ENCODE data around the gene TOM1L1.

The TOM1L1 gene

GRCh38 chr17:54900457-54901229 lies at the start of gene TOM1L1:
TSS of gene TOM1L1 (plus strand) at chr17:54900852. CDS start at chr17:54900866, 14 bp downstream.
- in situ Hi-C loops (cut with MboI; ENCODE audit: low pct_unique_long_range_greater_than_20kb, low sequenced_read_pairs, unreplicated experiment) = no loop called here
- peak; percentile 40 for DNase-seq (ENCODE audit: low spot score)
- TF ChIP-seq, protein P1, sequence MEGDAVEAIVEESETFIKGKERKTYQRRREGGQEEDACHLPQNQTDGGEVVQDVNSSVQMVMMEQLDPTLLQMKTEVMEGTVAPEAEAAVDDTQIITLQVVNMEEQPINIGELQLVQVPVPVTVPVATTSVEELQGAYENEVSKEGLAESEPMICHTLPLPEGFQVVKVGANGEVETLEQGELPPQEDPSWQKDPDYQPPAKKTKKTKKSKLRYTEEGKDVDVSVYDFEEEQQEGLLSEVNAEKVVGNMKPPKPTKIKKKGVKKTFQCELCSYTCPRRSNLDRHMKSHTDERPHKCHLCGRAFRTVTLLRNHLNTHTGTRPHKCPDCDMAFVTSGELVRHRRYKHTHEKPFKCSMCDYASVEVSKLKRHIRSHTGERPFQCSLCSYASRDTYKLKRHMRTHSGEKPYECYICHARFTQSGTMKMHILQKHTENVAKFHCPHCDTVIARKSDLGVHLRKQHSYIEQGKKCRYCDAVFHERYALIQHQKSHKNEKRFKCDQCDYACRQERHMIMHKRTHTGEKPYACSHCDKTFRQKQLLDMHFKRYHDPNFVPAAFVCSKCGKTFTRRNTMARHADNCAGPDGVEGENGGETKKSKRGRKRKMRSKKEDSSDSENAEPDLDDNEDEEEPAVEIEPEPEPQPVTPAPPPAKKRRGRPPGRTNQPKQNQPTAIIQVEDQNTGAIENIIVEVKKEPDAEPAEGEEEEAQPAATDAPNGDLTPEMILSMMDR (IDR thresholded peaks at IDR 0.05; ENCODE audit: extremely low read depth, insufficient read depth, missing control alignments) = no peak

DNA sequence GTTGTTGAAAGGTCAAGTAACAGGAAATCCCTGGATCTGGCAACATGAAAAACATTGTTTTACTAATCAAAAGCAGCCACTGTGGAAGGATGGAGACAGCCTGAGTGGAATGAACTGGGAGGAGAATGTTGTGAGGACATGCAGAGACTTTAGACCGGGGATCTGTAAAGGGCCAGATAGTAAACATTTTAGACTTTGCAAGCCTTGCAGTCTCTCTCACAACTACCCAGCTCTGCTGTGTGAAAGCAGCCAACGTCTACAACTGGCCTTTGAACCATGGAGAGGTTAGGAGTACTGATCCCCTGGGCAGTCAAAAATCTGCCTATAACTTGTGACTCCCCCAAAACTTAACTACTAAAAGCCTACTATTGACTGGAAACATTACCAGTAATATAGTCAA lies 41.5 kb upstream of the TOM1L1 start:
- in situ Hi-C loops (cut with MboI; ENCODE audit: low pct_unique_long_range_greater_than_20kb, low sequenced_read_pairs, unreplicated experiment) = no loop called here
- no peak for DNase-seq (ENCODE audit: low spot score)
- TF ChIP-seq, protein P1 (IDR thresholded peaks at IDR 0.05; ENCODE audit: extremely low read depth, insufficient read depth, missing control alignments) = no peak

DNA sequence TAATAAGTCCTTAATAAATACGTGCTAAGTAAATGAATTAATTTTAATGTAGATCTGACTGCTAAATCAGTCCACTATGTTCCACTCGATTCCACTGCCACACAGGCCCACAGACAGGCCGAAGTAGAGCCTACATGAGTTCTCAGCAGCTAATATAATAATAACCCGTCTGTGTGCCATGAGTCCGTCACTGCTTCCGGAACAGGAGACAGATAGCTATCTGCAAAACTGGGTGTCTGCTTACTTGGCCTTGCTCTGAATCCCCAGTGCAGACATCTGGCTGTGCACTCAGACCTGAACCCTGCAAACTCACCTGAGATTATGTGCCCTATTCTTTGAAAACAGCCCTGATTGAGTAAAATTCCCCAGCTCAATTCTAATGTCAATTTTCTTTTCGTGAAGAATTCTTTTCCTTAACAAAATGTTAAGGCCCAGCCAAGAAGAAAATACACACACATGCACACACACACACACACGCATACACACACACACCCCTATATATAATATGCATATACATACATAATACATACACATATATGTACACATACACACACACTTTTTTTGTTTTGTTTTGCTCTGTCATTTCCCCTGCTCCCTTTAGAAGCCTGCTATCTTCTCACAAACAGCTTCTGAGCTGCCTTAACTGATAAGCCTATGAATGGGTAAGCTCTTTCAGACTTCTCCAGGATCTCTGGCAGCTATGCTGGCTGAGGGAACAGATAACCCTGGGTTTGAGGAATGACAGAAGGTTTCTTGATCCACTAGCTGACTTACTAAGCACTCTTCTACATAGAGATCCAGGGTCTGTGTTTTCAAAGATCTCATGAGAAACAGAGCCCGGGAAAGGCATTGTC lies 39.8 kb upstream of the TOM1L1 start:
- in situ Hi-C loops (cut with MboI; ENCODE audit: low pct_unique_long_range_greater_than_20kb, low sequenced_read_pairs, unreplicated experiment) = no loop called here
- no peak for DNase-seq (ENCODE audit: low spot score)

DNA sequence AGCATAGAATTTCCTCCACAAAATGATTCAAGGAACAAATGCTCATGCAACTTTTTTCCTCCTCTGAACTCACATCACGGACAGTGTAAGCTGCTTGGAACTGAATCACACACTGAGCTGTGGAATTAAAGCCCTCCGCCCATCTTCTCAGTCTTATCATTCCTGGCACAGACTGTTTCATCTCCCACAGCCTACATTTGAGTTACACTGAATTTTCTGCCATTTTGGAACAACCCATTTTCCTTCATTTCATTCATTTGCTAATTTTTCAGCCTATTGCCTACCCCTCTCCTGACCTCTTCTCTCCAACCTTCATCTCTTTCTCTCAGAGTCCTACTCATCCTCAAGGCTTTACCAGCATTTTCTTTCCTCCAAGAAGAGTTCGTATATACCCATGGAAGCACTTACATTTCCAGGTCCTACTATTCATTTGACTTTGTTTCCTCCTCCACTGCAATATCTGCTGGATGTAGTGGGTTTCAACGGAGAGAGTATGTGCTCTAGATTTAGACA lies 39.1 kb upstream of the TOM1L1 start:
- TF ChIP-seq, protein P1 (IDR thresholded peaks at IDR 0.05; ENCODE audit: extremely low read depth, insufficient read depth, missing control alignments) = no peak
- DNase-seq (ENCODE audit: low spot score) = no peak
- in situ Hi-C loops (cut with MboI; ENCODE audit: low pct_unique_long_range_greater_than_20kb, low sequenced_read_pairs, unreplicated experiment) = no loop called here

More for the DNA sequence above, 39.8 kb upstream of the TOM1L1 start:
- TF ChIP-seq, protein P1 (IDR thresholded peaks at IDR 0.05; ENCODE audit: extremely low read depth, insufficient read depth, missing control alignments) = no peak

GRCh38 chr17:54863176-54863575 lies 37.5 kb upstream of the TOM1L1 start:
- TF ChIP-seq, protein P1 (IDR thresholded peaks at IDR 0.05; ENCODE audit: extremely low read depth, insufficient read depth, missing control alignments) = no peak
- in situ Hi-C loops (cut with MboI; ENCODE audit: low pct_unique_long_range_greater_than_20kb, low sequenced_read_pairs, unreplicated experiment) = no loop called here
- DNase-seq (ENCODE audit: low spot score) = no peak

- no peak for DNase-seq (ENCODE audit: low spot score)
- TF ChIP-seq, protein P1 (IDR thresholded peaks at IDR 0.05; ENCODE audit: extremely low read depth, insufficient read depth, missing control alignments) = no peak
- in situ Hi-C loops (cut with MboI; ENCODE audit: low pct_unique_long_range_greater_than_20kb, low sequenced_read_pairs, unreplicated experiment) = no loop called here
These were observed 36.6 kb upstream of the TOM1L1 start for GRCh38 chr17:54864070-54864469.
